Esophagus squamous epithelium (tissue), 4 donors: Measurements from ENCODE around the gene CD209.

Source experiments
- CTCF ChIP-seq, 6 experiments: fragments of 450-650 bp in 4 of 6; fragments of 200-600 bp in 2 of 6; sonication (generic) in 2 of 6; IDR thresholded peaks; one replicate each; pipeline ENCODE4 v1.5.1; 2016 to 2019; ENCODE audit warnings: antibody characterized with exemption in 6 of 6, mild to moderate bottlenecking in 4 of 6, moderate library complexity in 4 of 6
- POLR2A ChIP-seq, 4 donors: fragments of 450-650 bp; IDR thresholded peaks; one replicate each; pipeline ENCODE4 v1.6.1; 2017; ENCODE audit warnings: antibody characterized with exemption in 4 of 4, mild to moderate bottlenecking in 4 of 4, moderate library complexity in 3 of 4

GRCh38 chr19:7705387-7706187, 41.7 kb downstream of the CD209 start:
- TF ChIP-seq CTCF (IDR thresholded peaks at IDR 0.05) (no peak), POLR2A (IDR thresholded peaks at IDR 0.05) (peak in 1 of 4 donors; percentile 23)
